Endothelial cell of umbilical vein (primary cell): ENCODE results near the gene ACLY. TPM values are rescaled to one million over a fixed set of nuclear protein-coding genes. Genes with fewer than 3 reads are reported as not detected.

ENCODE experiments used
- BruUV-seq: library from RNA; stranded (reverse); fragments of 400-500 nt; replicated peaks from 2 replicates; lab custom pipeline; 2021; lab: Mats Ljungman, UMichigan
- CTCF ChIA-PET: fragments of 300-600, 350-600 bp; sonication (Branson Sonifier 250); formaldehyde crosslinking; loops from one replicate; lab custom pipeline; 2021; ENCODE audit warnings: antibody characterized with exemption, inconsistent platforms; lab: Charles Lee
- POLR2A ChIA-PET: fragments of 300-600, 350-600 bp; sonication (Branson Sonifier 250); formaldehyde crosslinking; loops from one replicate; lab custom pipeline; 2021; ENCODE audit warnings: antibody characterized with exemption, inconsistent platforms; lab: Charles Lee
- DNase-seq: peaks from one replicate; pipeline ENCODE4 v3.0.0-alpha.2; 2011; ENCODE audit warnings: low read depth, low spot score
- FAIRE-seq: peaks from 2 replicates; lab custom pipeline; 2011; peaks lifted over from hg19 to GRCh38; lab: Jason Lieb, UNC
- H2AFZ ChIP-seq: 2 replicates; pipeline ENCODE4 v1.6.0; 2012; ENCODE audit warnings: low read depth, low read length, control low read depth, inconsistent platforms
- H3K27ac ChIP-seq: 2 replicates; pipeline ENCODE4 v1.5.1; 2011; ENCODE audit warnings: low read depth, mild to moderate bottlenecking, control low read depth, low read length, moderate library complexity; ENCODE audit not compliant: insufficient read depth
- H3K27me3 ChIP-seq, 2 experiments: 2 replicates each; pipeline versions ENCODE4 v1.6.0 to v1.6.1; 2011; ENCODE audit warnings: low read length in 2 of 2, mixed read lengths in 1 of 2; ENCODE audit not compliant: control insufficient read depth in 2 of 2, insufficient read depth in 2 of 2
- H3K36me3 ChIP-seq, 2 experiments: 2 replicates in 1 of 2; 3 replicates in 1 of 2; pipeline ENCODE4 v1.5.1; 2011; ENCODE audit warnings: low read length in 2 of 2, mild to moderate bottlenecking in 1 of 2, moderate library complexity in 1 of 2; ENCODE audit not compliant: control insufficient read depth in 2 of 2, insufficient read depth in 2 of 2; ENCODE audit errors: extremely low read depth in 1 of 2
- H3K4me1 ChIP-seq: 3 replicates; pipeline ENCODE4 v1.5.1; 2011; ENCODE audit warnings: mild to moderate bottlenecking, low read length; ENCODE audit not compliant: control insufficient read depth, insufficient read depth; ENCODE audit errors: extremely low read depth
- H3K4me2 ChIP-seq: 2 replicates; pipeline ENCODE4 v1.6.1; 2011; ENCODE audit warnings: low read length, control low read depth, mixed read lengths; ENCODE audit not compliant: insufficient read depth
- H3K4me3 ChIP-seq, 3 experiments: fragments of 200-600 bp in 1 of 3; sonication (generic), shearing (Covaris generic) in 1 of 3; replicated peaks in 1 of 3; 2 replicates each; pipeline ENCODE4 v1.5.1; 2011 to 2016; ENCODE audit warnings: control low read depth in 3 of 3, low read length in 3 of 3, mild to moderate bottlenecking in 2 of 3, inconsistent platforms in 1 of 3, low read depth in 1 of 3, moderate library complexity in 1 of 3; ENCODE audit not compliant: insufficient read depth in 1 of 3
- H3K79me2 ChIP-seq: 2 replicates; pipeline ENCODE4 v1.6.0; 2012; ENCODE audit warnings: low read length, inconsistent platforms; ENCODE audit not compliant: control insufficient read depth, insufficient read depth
- H3K9ac ChIP-seq: replicated peaks from 2 replicates; pipeline ENCODE3; 2011; ENCODE audit warnings: low read length, control low read depth; ENCODE audit not compliant: insufficient read depth; ENCODE audit errors: extremely low read depth
- H3K9me1 ChIP-seq: replicated peaks from 3 replicates; pipeline ENCODE4 v1.6.0; 2011; ENCODE audit warnings: mild to moderate bottlenecking, low read length; ENCODE audit not compliant: control insufficient read depth, insufficient read depth; ENCODE audit errors: extremely low read depth
- H3K9me3 ChIP-seq: replicated peaks from 2 replicates; pipeline ENCODE4 v1.5.1; 2012; ENCODE audit warnings: low read length, inconsistent platforms; ENCODE audit not compliant: control insufficient read depth, insufficient read depth
- H4K20me1 ChIP-seq: replicated peaks from 2 replicates; pipeline ENCODE3; 2011; ENCODE audit warnings: mild to moderate bottlenecking, low read length; ENCODE audit not compliant: control insufficient read depth, insufficient read depth; ENCODE audit errors: extremely low read depth
- CTCF ChIP-seq, 2 donors: IDR thresholded peaks; 1 replicate in 1 of 2; 2 replicates in 1 of 2; pipeline ENCODE4 v1.5.1; 2011; ENCODE audit warnings: low read length in 2 of 2, mild to moderate bottlenecking in 2 of 2, moderate library complexity in 2 of 2, control low read depth in 1 of 2, inconsistent platforms in 1 of 2, low read depth in 1 of 2; ENCODE audit not compliant: insufficient read depth in 1 of 2; ENCODE audit errors: extremely low read depth in 1 of 2
- EZH2 ChIP-seq: IDR thresholded peaks from 2 replicates; pipeline ENCODE4 v1.6.1; 2012; ENCODE audit warnings: borderline replicate concordance, low read depth, mild to moderate bottlenecking, moderate library complexity, low read length, inconsistent platforms; ENCODE audit not compliant: severe bottlenecking
- FOS ChIP-seq: IDR thresholded peaks from 2 replicates; pipeline ENCODE4 v1.6.1; 2011; ENCODE audit warnings: mild to moderate bottlenecking, low read length, moderate library complexity, borderline replicate concordance; ENCODE audit not compliant: insufficient read depth
- GATA2 ChIP-seq: IDR thresholded peaks from 2 replicates; pipeline ENCODE4 v1.7.0; 2011; ENCODE audit warnings: low read depth, mild to moderate bottlenecking, moderate library complexity, mixed read lengths, low read length; ENCODE audit not compliant: insufficient read length, insufficient read depth
- JUN ChIP-seq: IDR thresholded peaks from 2 replicates; pipeline ENCODE4 v1.6.1; 2011; ENCODE audit warnings: borderline replicate concordance, low read depth; ENCODE audit not compliant: insufficient read length, insufficient read depth
- MAX ChIP-seq: IDR thresholded peaks from 2 replicates; pipeline ENCODE4 v1.6.1; 2011; ENCODE audit not compliant: insufficient read depth, insufficient read length
- MYC ChIP-seq: IDR thresholded peaks from one replicate; pipeline ENCODE4 v1.6.1; 2011; ENCODE audit warnings: mild to moderate bottlenecking, low read depth, low read length
- POLR2A ChIP-seq: IDR thresholded peaks from 2 replicates; pipeline ENCODE4 v1.6.1; 2012; ENCODE audit warnings: low read depth, mild to moderate bottlenecking, control low read depth, low read length
- POLR2AphosphoS5 ChIP-seq: IDR thresholded peaks from 2 replicates; pipeline ENCODE4 v1.6.1; 2012; ENCODE audit warnings: low read depth, mild to moderate bottlenecking, control low read depth, low read length, moderate library complexity; ENCODE audit not compliant: insufficient read depth
- dilution Hi-C: fragments of 300-500 bp; cut with MboI; formaldehyde crosslinking; loops from one replicate; pipeline ENCODE4 v1.15.0; 2019; ENCODE audit warnings: low sequenced_read_pairs; ENCODE audit not compliant: extremely low pct_ligation_motif_present
- intact Hi-C: fragments of 100-400 bp; cut with micrococcal nuclease; formaldehyde crosslinking; loops from one replicate; pipeline ENCODE4 v1.10.0; 2022
- polyA plus RNA-seq, 4 experiments: library from polyadenylated mRNA; depleted of rRNA in 3 of 4; stranded (reverse) in 3 of 4; unstranded in 1 of 4; fragments of >200 nt; gene quantifications; 2 replicates each; pipeline versions ENCODE4 v1.2.1 to v1.2.3, GENCODE V29; 2011 to 2012; ENCODE audit warnings: missing spikeins in 1 of 4
- total RNA-seq: library from RNA; stranded (reverse); gene quantifications from 2 replicates; pipeline ENCODE4 v1.2.3, GENCODE V29; 2021

The ACLY gene
- total and polyA plus RNA-seq, 2 donors (not counting 3 experiments of a cell fraction or from before 2014, with no cell fraction given) = 174 to 324 TPM

GRCh38 chr17:41907633-41908539 lies 10.9 kb downstream of the ACLY start:
- Histone ChIP-seq H3K4me1 (no peaks in the 10 kb centered on the region), H3K36me3 (peaks cover 38 to 67% of the 10 kb centered on the region in 2 experiments), H4K20me1 (no peaks in the 10 kb centered on the region), H3K9me3 (no peaks in the 10 kb centered on the region), H3K27ac (no peak overlapping the region), H3K9me1 (no peaks in the 10 kb centered on the region), H3K79me2 (peaks cover 26% of the 10 kb centered on the region), H2AFZ (no peak overlapping the region), H3K9ac (no peak overlapping the region), H3K4me3 (no peak overlapping the region), H3K27me3 (no peaks in the 10 kb centered on the region), H3K4me2 (no peak overlapping the region)
- dilution Hi-C loops (no loop called here), intact Hi-C loops (no loop called here)
- POLR2A ChIA-PET = interaction anchor here (0.6 kb wide), 1 partner anchor 122 kb away, joined by 3 read pairs; no protein-coding TSS in a partner anchor
- CTCF ChIA-PET = no interaction called here
- no peak for DNase-seq
- TF ChIP-seq EZH2 = no peak
- TF ChIP-seq CTCF (IDR thresholded peaks at IDR 0.05; ENCODE audit: extremely low read depth in 1 of 2, insufficient read depth in 1 of 2, low read depth in 1 of 2, low read length in 2 of 2) = no peak
- no peak for TF ChIP-seq MAX
- no peak for TF ChIP-seq GATA2
- no peak for TF ChIP-seq MYC
- TF ChIP-seq FOS = no peak
- no peak for TF ChIP-seq POLR2A
- TF ChIP-seq JUN = no peak
- no peak for TF ChIP-seq POLR2AphosphoS5
- no TSS peak for BruUV-seq
- no peak for FAIRE-seq
